Bronchial epithelial cell (primary cell): ENCODE data around the gene CDH13. TPM values are rescaled to one million over a fixed set of nuclear protein-coding genes. Genes with fewer than 3 reads are reported as not detected.

Experiments used
- DNase-seq: peaks from one replicate; pipeline ENCODE4 v3.0.0-alpha.2; 2010; ENCODE audit warnings: low read depth
- FAIRE-seq: peaks from 2 replicates; lab custom pipeline; 2011; peaks lifted over from hg19 to GRCh38; lab: Jason Lieb, UNC
- H3K27me3 ChIP-seq: 2 replicates; pipeline ENCODE4 v1.5.1; 2011; ENCODE audit warnings: low read length; ENCODE audit not compliant: control insufficient read depth, insufficient read depth
- H3K36me3 ChIP-seq: 2 replicates; pipeline ENCODE4 v1.5.1; 2011; ENCODE audit warnings: low read length; ENCODE audit not compliant: control insufficient read depth, insufficient read depth
- H3K4me3 ChIP-seq: 2 replicates; pipeline ENCODE4 v1.5.1; 2011; ENCODE audit warnings: mild to moderate bottlenecking, low read depth, low read length, control low read depth
- CTCF ChIP-seq: IDR thresholded peaks from 2 replicates; pipeline ENCODE4 v1.5.1; 2011; ENCODE audit warnings: mild to moderate bottlenecking, moderate library complexity, low read length, control low read depth, inconsistent platforms; ENCODE audit not compliant: insufficient read depth, severe bottlenecking
- total RNA-seq: library from RNA; depleted of rRNA; stranded (reverse); fragments of >200 nt; gene quantifications from 2 replicates; pipeline ENCODE4 v1.2.1, GENCODE V29; 2014

The CDH13 gene
- total RNA-seq, 1 donor from 2014 or later, result 31.3 TPM

DNA sequence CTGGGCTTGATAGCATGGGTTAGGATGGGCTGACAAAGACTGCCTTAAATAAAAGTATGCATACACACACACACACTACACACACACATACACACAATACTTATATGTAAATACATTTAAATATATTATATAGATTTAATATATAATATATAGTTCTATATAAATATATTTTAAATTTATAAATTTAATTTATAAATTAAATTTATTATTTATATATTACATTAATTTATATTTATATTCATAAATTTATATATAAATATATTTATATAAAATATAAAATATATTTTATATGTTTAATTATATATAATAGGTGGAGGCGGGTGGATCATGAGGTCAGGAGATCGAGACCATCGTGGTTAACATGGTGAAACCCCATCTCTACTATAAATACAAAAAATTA lies 83.2 kb downstream of the CDH13 start:
- no peak for TF ChIP-seq CTCF
- Histone ChIP-seq H3K36me3 (no peaks in the 10 kb centered on the region), H3K4me3 (no peak overlapping the region), H3K27me3 (no peaks in the 10 kb centered on the region)
- no peak for FAIRE-seq
- DNase-seq, result no peak

DNA sequence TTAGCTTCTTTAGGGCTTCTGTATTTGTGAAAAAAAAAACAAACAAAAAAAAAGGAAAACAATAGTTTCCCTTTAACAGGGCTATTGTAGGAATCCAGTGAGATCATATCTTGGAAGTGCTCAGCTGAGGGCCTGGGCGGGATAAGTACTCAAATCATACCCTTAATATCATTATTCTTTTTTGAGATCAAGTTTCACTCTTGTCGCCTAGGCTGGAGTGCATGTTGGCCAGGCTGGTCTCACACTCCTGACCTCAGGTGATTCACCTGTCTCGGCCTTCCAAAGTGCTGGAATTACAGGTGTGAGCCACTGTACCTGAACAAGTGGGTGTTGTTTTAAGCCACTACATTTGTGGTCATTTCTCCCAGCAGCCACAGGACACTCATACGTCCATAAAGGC lies 87.0 kb downstream of the CDH13 start:
- Histone ChIP-seq H3K4me3 (no peak overlapping the region), H3K27me3 (no peaks in the 10 kb centered on the region), H3K36me3 (no peaks in the 10 kb centered on the region)
- no peak for DNase-seq
- TF ChIP-seq CTCF, result no peak
- FAIRE-seq, result no peak

- no peak for TF ChIP-seq CTCF
- FAIRE-seq (no peak), DNase-seq (no peak)
- Histone ChIP-seq H3K27me3 (no peaks in the 10 kb centered on the region), H3K4me3 (no peak overlapping the region), H3K36me3 (no peaks in the 10 kb centered on the region)
Measured at GRCh38 chr16:82715160-82715559, 88.4 kb downstream of the CDH13 start.

DNA sequence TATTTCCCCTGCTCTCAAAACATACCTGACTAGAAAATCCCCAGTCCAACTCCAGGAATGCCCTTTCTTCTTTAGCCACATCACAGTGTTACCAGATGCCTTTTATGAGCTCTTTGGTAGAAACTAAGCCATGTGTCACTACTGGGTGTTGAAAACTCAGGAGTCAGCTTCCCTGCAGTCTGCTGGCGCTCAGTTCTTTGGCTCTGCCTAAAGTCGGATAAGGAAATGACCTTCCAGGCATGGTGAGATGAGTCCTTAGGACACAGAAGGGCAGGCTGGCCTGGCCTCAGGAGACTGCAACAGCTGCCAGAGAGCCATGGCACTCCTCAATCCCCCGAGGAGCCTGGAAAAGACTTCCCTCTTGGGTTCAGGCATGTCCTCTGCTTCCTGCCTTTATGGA lies 89.1 kb downstream of the CDH13 start:
- Histone ChIP-seq H3K27me3 (no peaks in the 10 kb centered on the region), H3K36me3 (no peaks in the 10 kb centered on the region), H3K4me3 (no peak overlapping the region)
- FAIRE-seq (no peak), DNase-seq (no peak)
- TF ChIP-seq CTCF, result no peak

DNA sequence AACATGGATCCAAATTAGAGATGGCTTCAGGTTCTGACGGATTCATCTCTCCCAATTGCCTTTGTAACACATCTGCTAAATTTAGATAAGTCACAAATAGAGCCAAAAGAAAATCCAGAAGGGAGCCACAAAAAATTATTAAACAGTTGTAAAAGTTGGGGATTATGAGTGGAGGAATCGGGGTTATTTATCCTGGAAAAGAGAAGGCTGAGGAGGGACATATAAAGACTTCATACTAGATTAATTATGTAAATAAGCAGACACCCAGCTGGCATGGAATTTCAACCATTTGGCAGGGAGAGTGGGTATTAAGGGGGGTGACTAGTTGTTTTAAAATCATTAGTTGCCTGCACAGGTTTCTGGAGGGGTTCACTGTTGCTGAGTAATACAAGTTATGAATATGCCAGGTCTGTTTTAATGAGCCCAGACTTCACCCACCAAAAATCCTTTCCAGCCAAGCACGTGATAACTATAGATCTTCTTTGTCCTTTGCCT lies 89.6 kb downstream of the CDH13 start:
- H3K36me3 ChIP-seq, result no peaks in the 10 kb centered on the region
- no peak for DNase-seq
- H3K27me3 ChIP-seq, result no peaks in the 10 kb centered on the region
- no peak for FAIRE-seq
- H3K4me3 ChIP-seq, result no peak overlapping the region
- no peak for TF ChIP-seq CTCF

DNA sequence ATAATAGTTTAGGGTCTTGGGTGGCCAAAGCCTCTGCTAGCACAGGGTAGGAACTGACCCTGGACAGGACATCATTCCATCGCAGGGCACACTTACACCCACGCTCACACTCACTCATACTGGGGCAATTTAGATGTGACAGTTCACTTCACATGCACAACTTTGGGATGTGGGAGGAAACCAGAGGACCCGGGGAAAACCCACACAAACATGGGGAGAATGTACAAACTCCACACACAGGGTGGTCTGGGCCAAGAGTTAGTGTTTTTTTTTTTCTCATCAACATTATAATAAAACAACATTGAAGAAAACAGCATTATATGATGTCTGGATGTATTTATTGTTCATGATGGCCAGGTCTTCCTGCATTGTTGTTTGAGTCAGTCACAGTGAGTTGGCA lies 93.6 kb downstream of the CDH13 start:
- Histone ChIP-seq H3K4me3 (no peak overlapping the region), H3K36me3 (no peaks in the 10 kb centered on the region), H3K27me3 (no peaks in the 10 kb centered on the region)
- FAIRE-seq, result no peak
- no peak for TF ChIP-seq CTCF
- DNase-seq, result no peak
